HepG2 (cell line): Measurements from ENCODE around the gene POLR1C. TPM values are rescaled to one million over a fixed set of nuclear protein-coding genes. Genes with fewer than 3 reads are reported as not detected.

Experiments used
- ATF7-NPFF ChIP-seq: sonication (generic); formaldehyde crosslinking; IDR thresholded peaks from 2 replicates; pipeline ENCODE4 v1.8.1; 2023; ENCODE audit warnings: mild to moderate bottlenecking, low read depth, missing genetic modification reagents, moderate library complexity
- BCL3 ChIP-seq: sonication (generic); formaldehyde crosslinking; IDR thresholded peaks from 2 replicates; pipeline ENCODE4 v1.5.1; 2020; ENCODE audit warnings: mild to moderate bottlenecking, missing genetic modification reagents, moderate library complexity
- GTF2F1 ChIP-seq: fragments of 150-350 bp; IDR thresholded peaks from 2 replicates; pipeline ENCODE4 v1.6.1; 2014; ENCODE audit warnings: low read length
- IRF2 ChIP-seq: IDR thresholded peaks from 2 replicates; pipeline ENCODE4 v1.6.1; 2018; ENCODE audit warnings: missing genetic modification reagents, missing compliant biosample characterization
- JARID2 ChIP-seq: sonication (generic); formaldehyde crosslinking; IDR thresholded peaks from 2 replicates; pipeline ENCODE4 v1.8.1; 2023; ENCODE audit warnings: missing genetic modification reagents, inconsistent platforms; ENCODE audit not compliant: insufficient replicate concordance
- LCORL ChIP-seq, 2 experiments: fragments of 450-650 bp in 1 of 2; sonication (generic) in 1 of 2; formaldehyde crosslinking in 1 of 2; IDR thresholded peaks; 2 replicates each; pipeline versions ENCODE4 v1.5.0 to v1.6.1; 2017 to 2020; ENCODE audit warnings: antibody characterized with exemption in 1 of 2, missing genetic modification reagents in 1 of 2
- MLXIP ChIP-seq: sonication (generic); formaldehyde crosslinking; IDR thresholded peaks from 2 replicates; pipeline ENCODE4 v1.9.0; 2021; ENCODE audit warnings: missing genetic modification reagents, borderline replicate concordance
- MTA3 ChIP-seq: sonication (generic); formaldehyde crosslinking; IDR thresholded peaks from 2 replicates; pipeline ENCODE4 v1.4.0; 2020; ENCODE audit warnings: missing genetic modification reagents
- PLSCR1 ChIP-seq: sonication (generic); formaldehyde crosslinking; IDR thresholded peaks from 2 replicates; pipeline ENCODE4 v1.5.0; 2020; ENCODE audit warnings: missing genetic modification reagents, mild to moderate bottlenecking, borderline replicate concordance
- ZC3H4 ChIP-seq: sonication (generic); formaldehyde crosslinking; IDR thresholded peaks from 2 replicates; pipeline ENCODE4 v1.4.0; 2020; ENCODE audit warnings: missing genetic modification reagents, borderline replicate concordance
- ZNF136 ChIP-seq: sonication (generic); formaldehyde crosslinking; IDR thresholded peaks from 2 replicates; pipeline ENCODE4 v1.8.1; 2022; ENCODE audit warnings: low read depth, mild to moderate bottlenecking, moderate library complexity, missing genetic modification reagents
- ZNF333 ChIP-seq: sonication (generic); formaldehyde crosslinking; IDR thresholded peaks from 2 replicates; pipeline ENCODE4 v1.4.0; 2020; ENCODE audit warnings: mild to moderate bottlenecking, missing genetic modification reagents, borderline replicate concordance
- ZNF639 ChIP-seq: conservative IDR thresholded peaks from 2 replicates; pipeline ENCODE4 v1.6.1; 2018; ENCODE audit warnings: missing genetic modification reagents
- ZNF670 ChIP-seq: sonication (generic); formaldehyde crosslinking; IDR thresholded peaks from 2 replicates; pipeline ENCODE4 v1.8.0; 2022; ENCODE audit warnings: mild to moderate bottlenecking, missing genetic modification reagents, borderline replicate concordance
- polyA plus RNA-seq, 8 experiments: library from polyadenylated mRNA; depleted of rRNA in 3 of 8; stranded (reverse) in 7 of 8; unstranded in 1 of 8; fragments of >200 nt; fragmentation: Illumina TruSeq in 4 of 8; extraction: Trizol in 4 of 8; gene quantifications; 2 replicates each; pipeline versions ENCODE4 v1.2.1 to v1.2.3, GENCODE V29; 2011 to 2016; ENCODE audit warnings: low read depth in 4 of 8, missing spikeins in 1 of 8, mixed read lengths in 1 of 8; ENCODE audit not compliant: insufficient read depth in 1 of 8
- total RNA-seq, 5 experiments: library from RNA; depleted of rRNA; stranded (reverse); fragments of >200 nt; fragmentation: Illumina TruSeq; extraction: Trizol; gene quantifications; 2 replicates each; pipeline ENCODE4 v1.2.3, GENCODE V29; 2016; ENCODE audit warnings: low read depth in 1 of 5
- TF ChIP-seq, protein P1 (sequence below): sonication (generic); formaldehyde crosslinking; IDR thresholded peaks from 2 replicates; pipeline ENCODE4 v1.4.0; 2020; ENCODE audit warnings: missing genetic modification reagents, mild to moderate bottlenecking, borderline replicate concordance

Gene POLR1C
- total and polyA plus RNA-seq, 2 of the 13 experiments (the other 11 are each of a cell fraction or from before 2014, with no cell fraction given) = 62.6 to 72.2 TPM

DNA sequence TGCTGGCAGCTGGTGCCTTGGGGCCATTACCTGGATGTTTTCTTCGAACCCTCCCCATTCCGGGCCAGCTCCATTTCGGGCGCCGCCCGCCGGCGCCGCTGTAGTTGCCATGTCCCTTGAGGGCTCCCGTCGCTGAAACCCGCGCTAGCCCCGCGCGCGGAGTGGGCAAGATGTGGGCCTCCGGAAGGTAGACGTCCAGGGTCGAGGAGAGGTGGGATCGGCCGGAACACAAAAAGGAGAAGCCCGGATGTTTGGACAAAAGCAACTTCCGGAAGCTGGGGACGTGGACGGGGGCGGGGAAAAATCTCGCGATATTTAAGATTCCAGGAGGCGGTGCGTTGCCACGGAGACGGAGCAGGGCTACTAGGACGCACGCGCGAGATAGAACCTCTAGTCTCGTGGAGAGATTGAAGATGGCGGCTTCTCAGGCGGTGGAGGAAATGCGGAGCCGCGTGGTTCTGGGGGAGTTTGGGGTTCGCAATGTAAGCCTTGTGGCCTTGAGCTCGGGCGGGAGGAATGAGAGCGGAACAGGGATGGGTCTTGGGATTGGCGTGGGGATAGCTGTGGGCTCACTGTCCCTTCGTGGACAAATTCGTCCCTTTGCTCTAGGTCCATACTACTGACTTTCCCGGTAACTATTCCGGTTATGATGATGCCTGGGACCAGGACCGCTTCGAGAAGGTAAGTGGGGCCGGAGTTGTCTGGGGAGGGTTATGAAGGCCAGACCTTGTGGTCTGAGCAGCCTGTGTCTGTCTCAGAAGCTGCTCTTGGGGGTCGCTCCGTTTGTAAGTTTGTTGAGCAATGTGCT, at the start of gene POLR1C, which contains the start of gene YIPF3 (continued):
- TF ChIP-seq LCORL (IDR thresholded peaks at IDR 0.05) = no peak
- no peak; the same call in 1 of the 2 replicates for TF ChIP-seq LCORL (CRISPR knock-in tag; IDR thresholded peaks at IDR 0.05)
- TF ChIP-seq GTF2F1 = peak; percentile 48; the same call in 1 of the 2 replicates
- no peak; the same call in 1 of the 2 replicates for TF ChIP-seq ZNF639
- TF ChIP-seq, protein P1, sequence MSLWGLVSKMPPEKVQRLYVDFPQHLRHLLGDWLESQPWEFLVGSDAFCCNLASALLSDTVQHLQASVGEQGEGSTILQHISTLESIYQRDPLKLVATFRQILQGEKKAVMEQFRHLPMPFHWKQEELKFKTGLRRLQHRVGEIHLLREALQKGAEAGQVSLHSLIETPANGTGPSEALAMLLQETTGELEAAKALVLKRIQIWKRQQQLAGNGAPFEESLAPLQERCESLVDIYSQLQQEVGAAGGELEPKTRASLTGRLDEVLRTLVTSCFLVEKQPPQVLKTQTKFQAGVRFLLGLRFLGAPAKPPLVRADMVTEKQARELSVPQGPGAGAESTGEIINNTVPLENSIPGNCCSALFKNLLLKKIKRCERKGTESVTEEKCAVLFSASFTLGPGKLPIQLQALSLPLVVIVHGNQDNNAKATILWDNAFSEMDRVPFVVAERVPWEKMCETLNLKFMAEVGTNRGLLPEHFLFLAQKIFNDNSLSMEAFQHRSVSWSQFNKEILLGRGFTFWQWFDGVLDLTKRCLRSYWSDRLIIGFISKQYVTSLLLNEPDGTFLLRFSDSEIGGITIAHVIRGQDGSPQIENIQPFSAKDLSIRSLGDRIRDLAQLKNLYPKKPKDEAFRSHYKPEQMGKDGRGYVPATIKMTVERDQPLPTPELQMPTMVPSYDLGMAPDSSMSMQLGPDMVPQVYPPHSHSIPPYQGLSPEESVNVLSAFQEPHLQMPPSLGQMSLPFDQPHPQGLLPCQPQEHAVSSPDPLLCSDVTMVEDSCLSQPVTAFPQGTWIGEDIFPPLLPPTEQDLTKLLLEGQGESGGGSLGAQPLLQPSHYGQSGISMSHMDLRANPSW (CRISPR knock-in tag) = peak; percentile 66; the same call in 1 of the 2 replicates
- no peak for TF ChIP-seq MTA3 (CRISPR knock-in tag)
- TF ChIP-seq ZC3H4 (CRISPR knock-in tag) = no peak
- peak; percentile 75; the same call in 1 of the 2 replicates for TF ChIP-seq IRF2
- 0 out of 2 replicates have a peak, but pooled peaks have one; percentile 71 for TF ChIP-seq ZNF136 (CRISPR knock-in tag)
- TF ChIP-seq JARID2 (CRISPR knock-in tag) = no peak
- peak; percentile 81 for TF ChIP-seq BCL3
- no peak; the same call in 1 of the 2 replicates for TF ChIP-seq ZNF333 (CRISPR knock-in tag)
- TF ChIP-seq PLSCR1 (CRISPR knock-in tag) = no peak; the same call in 1 of the 2 replicates
- no peak; the same call in 1 of the 2 replicates for TF ChIP-seq ZNF670 (CRISPR knock-in tag)
- TF ChIP-seq MLXIP = peak; percentile 48
- peak; percentile 68; the same call in 1 of the 2 replicates for TF ChIP-seq ATF7-NPFF
